PC-3 (cell line): ENCODE measurements around the gene DHX35. TPM values are rescaled to one million over a fixed set of nuclear protein-coding genes. Genes with fewer than 3 reads are reported as not detected.

ENCODE experiments used
- ATAC-seq: fragments of 200-7000 bp; cut with Tn5 transposase; 2 replicates; pipeline ENCODE4 v1.9.1; 2020; ENCODE audit warnings: mild to moderate bottlenecking, moderate library complexity
- BruUV-seq: library from RNA; stranded (reverse); fragments of 400-500 nt; replicated peaks from 2 replicates; lab custom pipeline; 2021; lab: Mats Ljungman, UMichigan
- CTCF ChIA-PET: fragments of 300-600 bp; sonication (Branson Sonifier 250); formaldehyde crosslinking; loops from one replicate; lab custom pipeline; 2022; ENCODE audit warnings: antibody characterized with exemption; lab: Charles Lee
- POLR2A ChIA-PET: fragments of 300-600 bp; sonication (Branson Sonifier 250); formaldehyde crosslinking; loops from one replicate; lab custom pipeline; 2022; ENCODE audit warnings: antibody characterized with exemption; ENCODE audit not compliant: unreplicated experiment; lab: Charles Lee
- DNase-seq: peaks from one replicate; pipeline ENCODE4 v3.0.0-alpha.2; 2015
- H2AFZ ChIP-seq: fragments of 300-600 bp; sonication (generic); 2 replicates; pipeline ENCODE4 v1.6.0; 2016; ENCODE audit warnings: antibody characterized with exemption, low read length
- H3F3A ChIP-seq: fragments of 300-600 bp; sonication (generic); one replicate; pipeline ENCODE4 v1.6.0; 2017; ENCODE audit warnings: antibody characterized with exemption, low read length, control low read depth, mild to moderate bottlenecking; ENCODE audit not compliant: unreplicated experiment
- H3K27ac ChIP-seq: fragments of 300-600 bp; sonication (generic); 2 replicates; pipeline ENCODE4 v1.5.1; 2016; ENCODE audit warnings: mild to moderate bottlenecking, low read length
- H3K27me3 ChIP-seq: fragments of 300-600 bp; sonication (generic); 2 replicates; pipeline ENCODE4 v1.6.1; 2016; ENCODE audit warnings: low read length, mixed read lengths
- H3K36me3 ChIP-seq: fragments of 300-600 bp; sonication (generic); 2 replicates; pipeline ENCODE4 v1.6.1; 2016; ENCODE audit warnings: low read depth, mixed run types, low read length, mixed read lengths
- H3K4me1 ChIP-seq: fragments of 300-600 bp; sonication (generic); 2 replicates; pipeline ENCODE4 v1.5.1; 2016; ENCODE audit warnings: low read length; ENCODE audit not compliant: insufficient read depth
- H3K4me2 ChIP-seq: fragments of 300-600 bp; sonication (generic); 2 replicates; pipeline ENCODE4 v1.6.0; 2016; ENCODE audit warnings: low read length
- H3K4me3 ChIP-seq: fragments of 300-600 bp; sonication (generic); 2 replicates; pipeline ENCODE4 v1.5.1; 2016; ENCODE audit warnings: mild to moderate bottlenecking, low read length, mixed read lengths
- H3K79me2 ChIP-seq: fragments of 300-600 bp; sonication (generic); 2 replicates; pipeline ENCODE4 v1.6.1; 2017; ENCODE audit warnings: low read length, mixed read lengths
- H3K9ac ChIP-seq: fragments of 300-600 bp; sonication (generic); 2 replicates; pipeline ENCODE4 v1.6.0; 2016; ENCODE audit warnings: mild to moderate bottlenecking, low read length
- H3K9me2 ChIP-seq: fragments of 300-600 bp; sonication (generic); replicated peaks from 2 replicates; pipeline ENCODE4 v1.6.1; 2016; ENCODE audit warnings: mixed run types, low read length, mixed read lengths
- H3K9me3 ChIP-seq: fragments of 300-600 bp; sonication (generic); 2 replicates; pipeline ENCODE4 v1.6.1; 2016; ENCODE audit warnings: low read length, mixed read lengths
- H4K20me1 ChIP-seq: fragments of 300-600 bp; sonication (generic); 2 replicates; pipeline ENCODE4 v1.6.1; 2016; ENCODE audit warnings: low read length, mixed read lengths
- CTCF ChIP-seq: fragments of 300-600 bp; sonication (generic); conservative IDR thresholded peaks from 2 replicates; pipeline ENCODE4 v1.5.1; 2017; ENCODE audit warnings: antibody characterized with exemption, low read depth, mild to moderate bottlenecking, low read length
- EZH2 ChIP-seq: fragments of 300-600 bp; sonication (generic); IDR thresholded peaks from one replicate; pipeline ENCODE4 v1.6.1; 2017; ENCODE audit warnings: antibody characterized with exemption, mild to moderate bottlenecking, low read length; ENCODE audit not compliant: unreplicated experiment
- EZH2phosphoT487 ChIP-seq: fragments of 300-600 bp; sonication (generic); IDR thresholded peaks from 2 replicates; pipeline ENCODE4 v1.6.1; 2018; ENCODE audit warnings: mild to moderate bottlenecking, antibody characterized with exemption, low read length, borderline replicate concordance
- intact Hi-C: fragments of 100-400 bp; cut with micrococcal nuclease; formaldehyde crosslinking; loops from 2 replicates; pipeline ENCODE4 v1.9.0; 2023
- total RNA-seq: library from RNA; depleted of rRNA; stranded (reverse); fragments of >200 nt; gene quantifications from 2 replicates; pipeline ENCODE4 v1.2.3, GENCODE V29; 2014

Gene DHX35
- total RNA-seq, 1 experiment from 2014 or later = 12.0 TPM

- no TSS peak for BruUV-seq
- ChIA-PET CTCF (interaction anchor here (0.6 to 1.7 kb wide), 3 partner anchors 13 to 123 kb away, joined by 3 to 6 read pairs (median 4); partner anchors contain the start of gene DHX35), POLR2A (interaction anchor here (0.6 kb wide), 1 partner anchor 36 kb away, joined by 3 read pairs; the partner anchor contains the start of gene DHX35)
- Histone ChIP-seq H3K4me3 (peak within 1 kb of the TSS; percentile 95), H3K36me3 (peaks cover 9% of the 10 kb centered on the region; the same call in 1 of the 2 replicates), H3K79me2 (peaks cover 52% of the 10 kb centered on the region), H3K9me2 (no peaks in the 10 kb centered on the region), H4K20me1 (peaks cover 29% of the 10 kb centered on the region), H3K27me3 (peaks cover 1% of the 10 kb centered on the region; the same call in 1 of the 2 replicates), H3K9ac (peak within 1 kb of the TSS; percentile 91), H2AFZ (peak within 1 kb of the TSS; percentile 78), H3F3A (no peaks in the 10 kb centered on the region), H3K27ac (peak within 1 kb of the TSS; percentile 10; the same call in 1 of the 2 replicates), H3K4me1 (peaks cover 38% of the 10 kb centered on the region), H3K4me2 (peak within 1 kb of the TSS; percentile 94), H3K9me3 (no peaks in the 10 kb centered on the region)
- DNase-seq (peak; percentile 99), ATAC-seq (peak; percentile 89)
- no peak for TF ChIP-seq EZH2
- 0 out of 2 replicates have a peak, but pooled peaks have one; percentile 10 for TF ChIP-seq CTCF
- intact Hi-C loops = loop anchor here (1.0 kb wide), 2 partner anchors 36 to 122 kb away; partner anchors contain the start of gene DHX35
These were observed 35.8 kb upstream of the DHX35 start, which contains the start of gene FAM83D for GRCh38 chr20:38926142-38926933. Gene FAM83D, plus strand, starts transcription at chr20:38926417. Its CDS starts 26 bp downstream, at chr20:38926443.

GRCh38 chr20:38926934-38927616, 35.1 kb upstream of the DHX35 start:
- ChIA-PET CTCF (interaction anchor here (0.7 to 1.7 kb wide), 2 partner anchors 123 to 177 kb away, joined by 3 to 6 read pairs; no protein-coding TSS in a partner anchor), POLR2A (interaction anchor here (0.6 kb wide), 1 partner anchor 35 kb away, joined by 3 read pairs; the partner anchor contains the start of gene DHX35)
- BruUV-seq = TSS peak; percentile 42
- H3K4me2 ChIP-seq = peak overlapping the region; percentile 94
- no peaks in the 10 kb centered on the region for H3F3A ChIP-seq
- peaks cover 35% of the 10 kb centered on the region for H3K4me1 ChIP-seq
- H3K79me2 ChIP-seq = peaks cover 59% of the 10 kb centered on the region
- H3K9me3 ChIP-seq = no peaks in the 10 kb centered on the region
- H2AFZ ChIP-seq = peak overlapping the region; percentile 78
- intact Hi-C loops = loop anchor here (1.0 kb wide), 2 partner anchors 35 to 121 kb away; partner anchors contain the start of gene DHX35
- TF ChIP-seq CTCF (no peak), EZH2 (no peak), EZH2phosphoT487 (no peak)
- no peaks in the 10 kb centered on the region for H3K27me3 ChIP-seq
- H4K20me1 ChIP-seq = peaks cover 35% of the 10 kb centered on the region
- peak overlapping the region; percentile 95 for H3K4me3 ChIP-seq
- H3K27ac ChIP-seq = peak overlapping the region; percentile 10; the same call in 1 of the 2 replicates
- ATAC-seq (no peak), DNase-seq (peak; percentile 22)
- H3K9ac ChIP-seq = peak overlapping the region; percentile 91
- H3K9me2 ChIP-seq = no peaks in the 10 kb centered on the region
- peaks cover 10% of the 10 kb centered on the region; the same call in 1 of the 2 replicates for H3K36me3 ChIP-seq
